A673 (cell line): ENCODE measurements around the gene CPN2.

Experiments
- CTCF ChIP-seq: fragments of 300-800, 200-600 bp; sonication (generic); conservative IDR thresholded peaks from 2 replicates; pipeline ENCODE4 v1.5.1; 2017; ENCODE audit warnings: low read depth, mild to moderate bottlenecking, antibody characterized with exemption, low read length, moderate library complexity, mixed read lengths
- EZH2 ChIP-seq: fragments of 200-600 bp; sonication (generic); IDR thresholded peaks from 2 replicates; pipeline ENCODE4 v1.6.1; 2017; ENCODE audit warnings: borderline replicate concordance, low read depth, mild to moderate bottlenecking, mixed read lengths, antibody characterized with exemption, low read length; ENCODE audit not compliant: poor library complexity, severe bottlenecking

- TF ChIP-seq CTCF: no peak
- no peak for TF ChIP-seq EZH2
Measured at GRCh38 chr3:194346621-194347020, 4.5 kb downstream of the CPN2 start.
